H9 (cell line): ENCODE data around the gene NSUN6. TPM values are rescaled to one million over a fixed set of nuclear protein-coding genes. Genes with fewer than 3 reads are reported as not detected.

ENCODE experiments used
- DNase-seq: peaks from one replicate; pipeline ENCODE4 v3.0.0-alpha.2; 2017
- H2AFZ ChIP-seq: one replicate; pipeline ENCODE4 v1.6.1; 2013; ENCODE audit warnings: mild to moderate bottlenecking, low read length, control low read depth, moderate library complexity
- H2AK5ac ChIP-seq: 2 replicates; pipeline ENCODE4 v1.6.1; 2013; ENCODE audit warnings: low read length, control low read depth, mixed read lengths; ENCODE audit not compliant: insufficient read length
- H2BK120ac ChIP-seq: one replicate; pipeline ENCODE4 v1.6.1; 2013; ENCODE audit warnings: low read depth, mild to moderate bottlenecking, low read length, control low read depth, inconsistent platforms; ENCODE audit not compliant: poor library complexity, severe bottlenecking
- H2BK12ac ChIP-seq: 2 replicates; pipeline ENCODE4 v1.6.1; 2013; ENCODE audit warnings: low read length, control low read depth, mixed read lengths, low read depth; ENCODE audit not compliant: insufficient read length
- H2BK15ac ChIP-seq: 2 replicates; pipeline ENCODE4 v1.6.1; 2013; ENCODE audit warnings: low read depth, low read length, control low read depth
- H2BK20ac ChIP-seq: one replicate; pipeline ENCODE4 v1.6.1; 2013; ENCODE audit warnings: low read depth, mild to moderate bottlenecking, low read length, control low read depth, inconsistent platforms; ENCODE audit not compliant: poor library complexity, severe bottlenecking
- H2BK5ac ChIP-seq: 2 replicates; pipeline ENCODE4 v1.6.1; 2013; ENCODE audit warnings: low read length, control low read depth, mixed read lengths; ENCODE audit not compliant: insufficient read length
- H3K14ac ChIP-seq: 2 replicates; pipeline ENCODE4 v1.6.1; 2013; ENCODE audit warnings: low read length, control low read depth; ENCODE audit not compliant: insufficient read depth
- H3K18ac ChIP-seq: 2 replicates; pipeline ENCODE4 v1.6.1; 2013; ENCODE audit warnings: low read depth, mild to moderate bottlenecking, mixed read lengths, low read length, control low read depth; ENCODE audit not compliant: insufficient read length
- H3K23ac ChIP-seq: 2 replicates; pipeline ENCODE4 v1.6.1; 2013; ENCODE audit warnings: low read length, control low read depth, mixed read lengths, low read depth; ENCODE audit not compliant: insufficient read length
- H3K23me2 ChIP-seq: 2 replicates; pipeline ENCODE4 v1.6.1; 2013; ENCODE audit warnings: low read depth, mild to moderate bottlenecking, mixed read lengths, low read length, control low read depth; ENCODE audit not compliant: insufficient read length, poor library complexity, severe bottlenecking
- H3K27ac ChIP-seq: 2 replicates; pipeline ENCODE4 v1.5.1; 2013; ENCODE audit warnings: low read length, control low read depth, mixed read lengths, low read depth; ENCODE audit not compliant: insufficient read length
- H3K27me3 ChIP-seq: 2 replicates; pipeline ENCODE4 v1.6.1; 2013; ENCODE audit warnings: low read length, control low read depth, inconsistent platforms; ENCODE audit not compliant: insufficient read depth
- H3K4ac ChIP-seq: 2 replicates; pipeline ENCODE4 v1.6.1; 2013; ENCODE audit warnings: low read depth, mild to moderate bottlenecking, control low read depth, inconsistent platforms, low read length, moderate library complexity
- H3K4me1 ChIP-seq: 2 replicates; pipeline ENCODE4 v1.6.1; 2013; ENCODE audit warnings: low read length, control low read depth, inconsistent platforms; ENCODE audit not compliant: insufficient read depth
- H3K4me2 ChIP-seq: 2 replicates; pipeline ENCODE4 v1.6.1; 2013; ENCODE audit warnings: low read length, control low read depth, mixed read lengths; ENCODE audit not compliant: insufficient read length, insufficient read depth
- H3K56ac ChIP-seq: 2 replicates; pipeline ENCODE4 v1.6.1; 2013; ENCODE audit warnings: low read depth, mild to moderate bottlenecking, mixed read lengths, low read length, control low read depth; ENCODE audit not compliant: insufficient read length
- H3K79me1 ChIP-seq: 2 replicates; pipeline ENCODE4 v1.6.1; 2013; ENCODE audit warnings: low read depth, mild to moderate bottlenecking, moderate library complexity, low read length, control low read depth, inconsistent platforms; ENCODE audit not compliant: insufficient read depth, poor library complexity, severe bottlenecking
- H3K79me2 ChIP-seq: 2 replicates; pipeline ENCODE4 v1.6.1; 2013; ENCODE audit warnings: low read length, control low read depth, inconsistent platforms; ENCODE audit not compliant: insufficient read depth
- H3K9ac ChIP-seq: 2 replicates; pipeline ENCODE4 v1.6.1; 2013; ENCODE audit warnings: low read length, control low read depth, mixed read lengths; ENCODE audit not compliant: insufficient read length; ENCODE audit errors: extremely low read depth
- H3K9me3 ChIP-seq: one replicate; pipeline ENCODE4 v1.6.1; 2013; ENCODE audit warnings: low read depth, low read length, inconsistent platforms; ENCODE audit not compliant: control insufficient read depth
- H3T11ph ChIP-seq: one replicate; pipeline ENCODE4 v1.6.1; 2013; ENCODE audit warnings: mild to moderate bottlenecking, low read length, control low read depth, inconsistent platforms
- H4K20me1 ChIP-seq: one replicate; pipeline ENCODE4 v1.6.1; 2013; ENCODE audit not compliant: control insufficient read depth, insufficient read length, insufficient read depth
- H4K5ac ChIP-seq: 2 replicates; pipeline ENCODE4 v1.6.1; 2013; ENCODE audit warnings: low read depth, mild to moderate bottlenecking, mixed read lengths, low read length, control low read depth; ENCODE audit not compliant: insufficient read length
- H4K8ac ChIP-seq: replicated peaks from 2 replicates; pipeline ENCODE4 v1.6.1; 2013; ENCODE audit warnings: low read length, control low read depth, mixed read lengths, low read depth; ENCODE audit not compliant: insufficient read length
- H4K91ac ChIP-seq: 2 replicates; pipeline ENCODE4 v1.6.1; 2013; ENCODE audit warnings: low read depth, mild to moderate bottlenecking, moderate library complexity, mixed read lengths, low read length, control low read depth; ENCODE audit not compliant: insufficient read length
- H3K27ac Mint-ChIP-seq, 3 experiments: 2 replicates in 2 of 3; 3 replicates in 1 of 3; pipeline ENCODE4 v1.8.0; 2020 to 2021; ENCODE audit warnings: mixed read lengths in 3 of 3, mild to moderate bottlenecking in 1 of 3, moderate library complexity in 1 of 3
- H3K27me3 Mint-ChIP-seq: 2 replicates; pipeline ENCODE4 v1.8.0; 2021; ENCODE audit warnings: low read depth, mild to moderate bottlenecking, moderate library complexity, mixed read lengths
- H3K36me3 Mint-ChIP-seq, 3 experiments: 2 replicates in 2 of 3; 3 replicates in 1 of 3; pipeline ENCODE4 v1.8.0; 2020 to 2021; ENCODE audit warnings: low read depth in 3 of 3, mixed read lengths in 3 of 3; ENCODE audit not compliant: insufficient read depth in 1 of 3
- H3K4me1 Mint-ChIP-seq, 2 experiments: 2 replicates each; pipeline ENCODE4 v1.8.0; 2020; ENCODE audit warnings: mixed read lengths in 2 of 2
- H3K4me3 Mint-ChIP-seq, 2 experiments: 2 replicates in 1 of 2; 3 replicates in 1 of 2; pipeline ENCODE4 v1.8.0; 2020 to 2021; ENCODE audit warnings: mild to moderate bottlenecking in 2 of 2, mixed read lengths in 2 of 2, moderate library complexity in 1 of 2
- H3K9me3 Mint-ChIP-seq, 2 experiments: 2 replicates in 1 of 2; 3 replicates in 1 of 2; pipeline ENCODE4 v1.8.0; 2020; ENCODE audit warnings: mild to moderate bottlenecking in 2 of 2, mixed read lengths in 2 of 2, moderate library complexity in 1 of 2
- CTCF ChIP-seq: fragments of 200-600 bp; sonication (generic); conservative IDR thresholded peaks from 3 replicates; pipeline ENCODE4 v1.8.0; 2021; ENCODE audit warnings: antibody characterized with exemption, mild to moderate bottlenecking
- WGBS: extraction: QIAGEN DNeasy Blood & Tissue Kit; methylation state at CpG from one replicate; pipeline ENCODE4 v1.1.7; 2013; ENCODE audit warnings: missing lambda C conversion rate, low lambda C conversion rate, mixed read lengths; ENCODE audit not compliant: insufficient read length; ENCODE audit errors: extremely low coverage; 5-methylcytosine and 5-hydroxymethylcytosine counted together
- total RNA-seq: library from RNA; stranded (reverse); gene quantifications from 2 replicates; pipeline ENCODE4 v1.2.1, GENCODE V29; 2021

Gene NSUN6
- total RNA-seq, 1 experiment from 2014 or later: 11.9 TPM

GRCh38 chr10:18664841-18665478, 13.6 kb upstream of the NSUN6 start:
- TF ChIP-seq CTCF: no peak
- Histone ChIP-seq H3K18ac (no peak overlapping the region), H2AK5ac (no peak overlapping the region), H2BK120ac (no peak overlapping the region), H3K14ac (no peak overlapping the region), H4K20me1 (no peaks in the 10 kb centered on the region), H3K9me3 (no peaks in the 10 kb centered on the region), H4K8ac (no peak overlapping the region), H3K79me2 (peaks cover 49% of the 10 kb centered on the region), H3K23ac (no peak overlapping the region), H3K9ac (no peak overlapping the region), H3K79me1 (no peaks in the 10 kb centered on the region), H2BK20ac (no peak overlapping the region), H3K56ac (no peak overlapping the region), H3K27me3 (no peaks in the 10 kb centered on the region), H4K5ac (no peak overlapping the region), H3K4me2 (no peak overlapping the region), H2BK12ac (no peak overlapping the region), H3K4me1 (peaks cover 6% of the 10 kb centered on the region; the same call in 1 of the 2 replicates), H3T11ph (no peak overlapping the region), H2BK5ac (no peak overlapping the region), H4K91ac (no peak overlapping the region), H2AFZ (no peak overlapping the region), H3K4ac (no peak overlapping the region), H2BK15ac (no peak overlapping the region), H3K23me2 (no peaks in the 10 kb centered on the region), H3K27ac (no peak overlapping the region)
- H3K27me3 Mint-ChIP-seq: no peaks in the 10 kb centered on the region
- H3K4me3 Mint-ChIP-seq: no peak overlapping the region
- no peaks in the 10 kb centered on the region for H3K9me3 Mint-ChIP-seq
- H3K27ac Mint-ChIP-seq: 0 out of 7 replicates have a peak overlapping the region, but pooled peaks of 1 of the 3 experiments have one; percentile 40
- no peak for DNase-seq
- H3K36me3 Mint-ChIP-seq: peaks cover 15 to 50% (median 35%) of the 10 kb centered on the region in 3 experiments; a peak in 6 of 7 replicates
- peaks cover 48 to 50% of the 10 kb centered on the region in 2 experiments for H3K4me1 Mint-ChIP-seq
- no CpG with 5 or more reads among the region's 2 CpGs for WGBS
